A549 (cell line): ENCODE measurements around the gene GRSF1. TPM values are rescaled to one million over a fixed set of nuclear protein-coding genes. Genes with fewer than 3 reads are reported as not detected.
"Not testable (repeated sequence)": the region's sequence is repeated elsewhere in the genome, so short reads cannot be mapped to it uniquely, and the experiment has no call there.

Experiments
- ATAC-seq, 2 experiments: fragments of 200-7000 bp in 1 of 2; fragments of >200 bp in 1 of 2; cut with Nextera tagmentation in 1 of 2; cut with Tn5 transposase in 1 of 2; 3 replicates each; pipeline versions ENCODE4 v1.8.0 to v1.9.1; 2018 to 2020; ENCODE audit warnings: mild to moderate bottlenecking in 1 of 2, moderate library complexity in 1 of 2
- CTCF ChIA-PET: fragments of 300-600 bp; sonication (Branson Sonifier 250); formaldehyde crosslinking; extraction: SDS; loops from one replicate; lab custom pipeline; 2021; ENCODE audit warnings: antibody characterized with exemption, inconsistent platforms; lab: Yijun Ruan, JAX
- POLR2A ChIA-PET: fragments of 350-600 bp; formaldehyde crosslinking; extraction: SDS; loops from one replicate; lab custom pipeline; 2021; ENCODE audit warnings: antibody characterized with exemption, inconsistent platforms; lab: Yijun Ruan, JAX
- DNase-seq, 2 experiments: peaks; one replicate each; pipeline versions ENCODE4 v3.0.0 to v3.0.0-alpha.2; 2011 to 2016; ENCODE audit warnings: low read depth in 1 of 2, low spot score in 1 of 2
- FAIRE-seq: peaks from 2 replicates; lab custom pipeline; 2011; peaks lifted over from hg19 to GRCh38; lab: Jason Lieb, UNC
- H3K27ac ChIP-seq, 2 experiments: fragments of >200 bp; sonication (Bioruptor Twin); formaldehyde crosslinking; 3 replicates each; pipeline ENCODE4 v1.5.1; 2016 to 2017
- H3K4me1 ChIP-seq: fragments of >200 bp; sonication (Bioruptor Twin); formaldehyde crosslinking; 3 replicates; pipeline ENCODE4 v1.6.1; 2016
- H3K4me2 ChIP-seq: fragments of >200 bp; sonication (Bioruptor Twin); formaldehyde crosslinking; 3 replicates; pipeline ENCODE4 v1.6.1; 2016
- H3K4me3 ChIP-seq: fragments of >200 bp; sonication (Bioruptor Twin); formaldehyde crosslinking; 3 replicates; pipeline ENCODE4 v1.5.1; 2016
- H3K9me3 ChIP-seq: fragments of >200 bp; sonication (Bioruptor Twin); formaldehyde crosslinking; 3 replicates; pipeline ENCODE4 v1.6.1; 2016
- CBX2 ChIP-seq: fragments of 200-600 bp; sonication (generic); IDR thresholded peaks from 2 replicates; pipeline ENCODE4 v1.6.1; 2016; ENCODE audit warnings: low read depth, mild to moderate bottlenecking, borderline replicate concordance
- CEBPB ChIP-seq, 2 experiments: fragments of >200 bp in 1 of 2; sonication (Bioruptor Twin) in 1 of 2; formaldehyde crosslinking in 1 of 2; IDR thresholded peaks; 2 replicates each; pipeline ENCODE4 v1.6.1; 2012 to 2016
- EHMT2 ChIP-seq: fragments of 200-600 bp; sonication (generic); IDR thresholded peaks from 2 replicates; pipeline ENCODE4 v1.6.1; 2016; ENCODE audit warnings: antibody characterized with exemption, low read depth, mild to moderate bottlenecking, moderate library complexity
- FOSL2 ChIP-seq, 2 experiments: fragments of 450-650 bp in 1 of 2; fragments of >200 bp in 1 of 2; sonication (Bioruptor Twin) in 1 of 2; formaldehyde crosslinking; IDR thresholded peaks; 2 replicates each; pipeline versions ENCODE4 v1.5.0 to v1.6.1; 2016 to 2020; ENCODE audit warnings: mild to moderate bottlenecking in 1 of 2, moderate library complexity in 1 of 2
- GATA3 ChIP-seq: IDR thresholded peaks from 2 replicates; pipeline ENCODE4 v1.6.1; 2012; ENCODE audit warnings: borderline replicate concordance
- HDAC2 ChIP-seq: fragments of 200-600 bp; sonication (generic); IDR thresholded peaks from 2 replicates; pipeline ENCODE4 v1.6.1; 2016
- HOXA7 ChIP-seq: fragments of 250-450 bp; sonication (Bioruptor Pico); IDR thresholded peaks from 2 replicates; pipeline ENCODE4 v1.5.0; 2020; ENCODE audit warnings: mild to moderate bottlenecking, moderate library complexity
- HOXB5 ChIP-seq: fragments of 250-450 bp; sonication (Bioruptor Pico); IDR thresholded peaks from 2 replicates; pipeline ENCODE4 v1.5.0; 2020; ENCODE audit warnings: mild to moderate bottlenecking, moderate library complexity
- KDM1A ChIP-seq: fragments of 200-600 bp; sonication (generic); IDR thresholded peaks from 2 replicates; pipeline ENCODE4 v1.6.1; 2016; ENCODE audit warnings: low read depth, mild to moderate bottlenecking
- KDM5A ChIP-seq: fragments of 200-600 bp; sonication (generic); IDR thresholded peaks from 2 replicates; pipeline ENCODE4 v1.6.1; 2016; ENCODE audit warnings: antibody characterized with exemption, mild to moderate bottlenecking
- NFE2L2 ChIP-seq: fragments of 150-350 bp; conservative IDR thresholded peaks from 2 replicates; pipeline ENCODE4 v1.6.1; 2014; ENCODE audit warnings: low read length
- RARB ChIP-seq: fragments of 250-450 bp; sonication (Bioruptor Pico); IDR thresholded peaks from 2 replicates; pipeline ENCODE4 v1.8.0; 2021; ENCODE audit warnings: mild to moderate bottlenecking, moderate library complexity
- SMC3 ChIP-seq: fragments of >200 bp; sonication (Bioruptor Twin); formaldehyde crosslinking; IDR thresholded peaks from 3 replicates; pipeline ENCODE4 v1.6.1; 2018; ENCODE audit warnings: inconsistent platforms
- TFCP2L1 ChIP-seq: fragments of 250-450 bp; sonication (Bioruptor Pico); IDR thresholded peaks from 2 replicates; pipeline ENCODE4 v1.5.0; 2021; ENCODE audit warnings: mild to moderate bottlenecking
- ZNF302 ChIP-seq: fragments of 250-450 bp; sonication (Bioruptor Pico); IDR thresholded peaks from 2 replicates; pipeline ENCODE4 v1.9.0; 2021; ENCODE audit warnings: inconsistent platforms, mild to moderate bottlenecking, moderate library complexity
- ZSCAN20 ChIP-seq: fragments of 250-450 bp; sonication (Bioruptor Pico); IDR thresholded peaks from 2 replicates; pipeline ENCODE4 v1.8.0; 2022; ENCODE audit warnings: mild to moderate bottlenecking, moderate library complexity
- WGBS: methylation state at CpG from one replicate; pipeline ENCODE4 v1.1.6; 2017; ENCODE audit errors: missing lambda C conversion rate; 5-methylcytosine and 5-hydroxymethylcytosine counted together
- polyA plus RNA-seq, 4 experiments: library from polyadenylated mRNA; depleted of rRNA in 3 of 4; stranded (reverse); fragments of >200 nt; fragmentation: RNase III in 1 of 4; extraction: RNeasy Plus Mini Kit Qiagen cat#74134 plus additional on column Dnase treatment in 1 of 4; gene quantifications; 2 replicates in 3 of 4; 3 replicates in 1 of 4; pipeline ENCODE4 v1.2.3, GENCODE V29; 2011 to 2017
- TF ChIP-seq, protein P1 (sequence below): IDR thresholded peaks from 2 replicates; pipeline ENCODE4 v1.6.1; 2012; ENCODE audit warnings: low read depth, borderline replicate concordance
- TF ChIP-seq, protein P2 (sequence below): IDR thresholded peaks from 2 replicates; pipeline ENCODE4 v1.6.1; 2012
- TF ChIP-seq, protein P3 (sequence below): fragments of >200 bp; sonication (Bioruptor Twin); formaldehyde crosslinking; IDR thresholded peaks from 3 replicates; pipeline ENCODE4 v1.6.1; 2016
- TF ChIP-seq, protein P4 (sequence below): fragments of 250-450 bp; sonication (Bioruptor Pico); IDR thresholded peaks from 2 replicates; pipeline ENCODE4 v1.5.0; 2020; ENCODE audit warnings: low read depth, mild to moderate bottlenecking, moderate library complexity

The GRSF1 gene
- polyA plus RNA-seq, 2 of the 4 experiments (the other 2 are of a cell fraction): 94.3 to 112 TPM

DNA sequence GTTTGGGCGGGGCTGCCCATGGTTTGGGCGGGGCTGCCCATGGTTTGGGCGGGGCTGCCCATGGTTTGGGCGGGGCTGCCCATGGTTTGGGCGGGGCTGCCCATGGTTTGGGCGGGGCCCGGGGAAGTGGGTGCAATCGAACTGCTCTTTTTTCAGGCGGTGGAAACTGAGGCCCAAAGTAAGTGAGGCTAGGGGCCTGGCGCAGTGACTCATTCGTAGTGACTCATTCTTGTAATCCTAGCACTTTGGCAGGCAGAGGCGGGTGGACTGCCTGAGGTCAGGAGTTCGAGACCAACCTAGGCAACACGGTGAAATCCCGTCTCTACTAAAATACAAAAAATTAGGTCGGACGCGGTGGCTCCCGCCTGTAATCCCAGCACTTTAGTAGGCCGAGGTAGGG lies 447 bp upstream of the GRSF1 start:
- Histone ChIP-seq H3K4me3 (peak overlapping the region; percentile 38), H3K27ac (peak overlapping the region; percentile 47 to 71; a peak in 3 of 6 replicates), H3K4me1 (peaks cover 12% of the 10 kb centered on the region; the same call in 2 of the 3 replicates), H3K4me2 (peak overlapping the region; percentile 54; the same call in 2 of the 3 replicates)
- peak; percentile 19; the same call in 1 of the 2 replicates for TF ChIP-seq KDM1A
- 0 out of 2 replicates have a peak, but pooled peaks have one; percentile 26 for TF ChIP-seq FOSL2 (IDR thresholded peaks at IDR 0.05)
- TF ChIP-seq FOSL2 (CRISPR knock-in tag; IDR thresholded peaks at IDR 0.05): peak; percentile 71
- POLR2A ChIA-PET: interaction anchor here (0.7 to 1.0 kb wide), 2 partner anchors 62 to 154 kb away, joined by 3 to 4 read pairs; partner anchors contain the start of genes DCK and MOB1B
- ATAC-seq (peak in 1 of 2 experiments; percentile 8; a peak in 2 of 6 replicates), DNase-seq (peak; percentile 10 to 61)
- H3K9me3 ChIP-seq, FAIRE-seq: not testable (repeated sequence)
- CTCF ChIA-PET: interaction anchor here (1.0 kb wide), 1 partner anchor 169 kb away, joined by 3 read pairs; no protein-coding TSS in a partner anchor
- whole genome bisulfite sequencing: 14% methylated on average over 11 of the region's 20 CpGs

DNA sequence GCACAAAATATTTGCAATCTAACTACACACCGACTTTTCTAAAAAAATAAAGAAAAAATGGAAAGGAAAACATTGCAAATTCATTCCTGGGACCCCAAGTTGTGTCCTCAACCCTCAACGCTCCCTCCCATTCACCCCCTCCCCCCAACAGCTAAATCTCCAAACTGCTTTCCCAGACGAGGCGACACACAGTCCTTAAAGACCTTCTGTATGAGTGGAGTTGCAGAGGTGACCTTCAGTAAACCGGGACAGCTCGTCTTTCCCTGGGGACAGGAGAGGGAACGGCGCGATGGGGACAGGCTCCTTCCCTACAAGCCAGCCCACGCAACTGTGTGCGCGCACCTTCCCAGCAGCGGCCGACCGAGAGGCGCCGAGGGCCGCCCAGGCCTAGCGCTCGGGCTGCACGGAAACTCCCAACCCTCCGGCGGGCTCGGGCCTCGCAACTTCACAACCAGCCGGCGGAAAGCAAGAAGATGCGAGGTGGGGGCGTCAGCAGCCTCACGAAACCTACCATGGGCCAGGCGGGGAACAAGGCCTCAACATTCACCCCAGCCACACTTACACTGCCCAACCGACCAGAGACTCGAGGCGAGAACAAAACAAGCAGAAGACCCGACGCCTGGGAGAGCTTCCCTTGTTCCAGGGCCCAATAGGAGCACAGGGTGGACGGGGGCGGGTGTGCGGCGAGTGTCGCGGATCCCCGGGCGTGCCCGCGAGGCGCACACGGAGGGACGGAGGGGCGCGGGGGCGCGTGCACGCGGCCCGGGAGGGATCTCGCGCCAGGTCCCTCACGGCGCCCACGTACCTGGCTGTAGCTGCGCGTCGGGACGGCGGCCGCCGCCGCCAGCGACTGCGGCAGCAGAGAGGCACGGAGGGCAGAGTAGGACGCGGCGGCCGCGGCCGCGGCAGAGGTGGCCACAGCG lies 763 bp downstream of the GRSF1 start:
- DNase-seq: peak; percentile 27 to 42
- Histone ChIP-seq H3K4me3 (peak overlapping the region; percentile 98), H3K9me3 (no peaks in the 10 kb centered on the region), H3K4me1 (peaks cover 12% of the 10 kb centered on the region; the same call in 2 of the 3 replicates), H3K27ac (peak overlapping the region; percentile 98), H3K4me2 (peak overlapping the region; percentile 95)
- ATAC-seq: peak; percentile 71
- CTCF ChIA-PET: interaction anchor here (1.0 to 1.6 kb wide), 2 partner anchors 135 to 170 kb away, joined by 3 to 5 read pairs; no protein-coding TSS in a partner anchor
- FAIRE-seq: no peak
- POLR2A ChIA-PET: interaction anchor here (0.6 to 1.7 kb wide), 7 partner anchors 9 to 420 kb away, joined by 3 to 9 read pairs (median 3); partner anchors contain the start of genes DCK and MOB1B
- WGBS: 3% methylated on average over 26 of the region's 80 CpGs
- TF ChIP-seq CBX2: no peak
- TF ChIP-seq, protein P1, sequence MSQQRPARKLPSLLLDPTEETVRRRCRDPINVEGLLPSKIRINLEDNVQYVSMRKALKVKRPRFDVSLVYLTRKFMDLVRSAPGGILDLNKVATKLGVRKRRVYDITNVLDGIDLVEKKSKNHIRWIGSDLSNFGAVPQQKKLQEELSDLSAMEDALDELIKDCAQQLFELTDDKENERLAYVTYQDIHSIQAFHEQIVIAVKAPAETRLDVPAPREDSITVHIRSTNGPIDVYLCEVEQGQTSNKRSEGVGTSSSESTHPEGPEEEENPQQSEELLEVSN: peak; percentile 41; the same call in 1 of the 2 replicates

DNA sequence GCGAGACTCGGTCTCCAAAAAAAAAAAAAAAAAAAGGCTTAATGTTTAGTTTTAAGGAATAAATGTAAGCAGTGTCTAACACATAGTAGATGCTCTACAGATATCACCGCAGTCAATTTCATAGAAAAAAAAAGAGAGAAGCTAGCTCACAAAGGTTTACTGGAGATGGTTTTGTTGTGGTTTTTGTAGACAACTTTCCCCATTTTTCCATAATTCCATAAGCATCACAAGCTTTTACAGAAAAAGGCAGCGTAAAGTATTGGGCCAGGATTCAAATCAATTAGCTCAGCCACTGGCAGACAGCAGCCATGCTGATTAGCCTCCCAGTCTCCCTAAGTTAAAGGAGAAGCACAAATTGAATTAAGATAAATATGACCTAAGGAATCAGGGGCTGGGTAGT lies 1.5 kb downstream of the GRSF1 start:
- POLR2A ChIA-PET: interaction anchor here (0.6 to 1.7 kb wide), 5 partner anchors 8 to 155 kb away, joined by 3 to 9 read pairs (median 4); partner anchors contain the start of genes DCK and MOB1B
- FAIRE-seq (no peak), ATAC-seq (no peak), DNase-seq (no peak)
- WGBS: 5% methylated on average over 3 of the region's 4 CpGs
- CTCF ChIA-PET: interaction anchor here (0.6 to 1.6 kb wide), 4 partner anchors 21 to 349 kb away, joined by 3 to 5 read pairs (median 3); no protein-coding TSS in a partner anchor
- Histone ChIP-seq H3K4me3 (peak overlapping the region; percentile 98), H3K4me2 (peak overlapping the region; percentile 95), H3K27ac (peak overlapping the region; percentile 98), H3K4me1 (peaks cover 12% of the 10 kb centered on the region; the same call in 2 of the 3 replicates), H3K9me3 (no peaks in the 10 kb centered on the region)
- TF ChIP-seq SMC3 (no peak), CBX2 (no peak), HOXB5 (CRISPR knock-in tag) (no peak), GATA3 (no peak)

DNA sequence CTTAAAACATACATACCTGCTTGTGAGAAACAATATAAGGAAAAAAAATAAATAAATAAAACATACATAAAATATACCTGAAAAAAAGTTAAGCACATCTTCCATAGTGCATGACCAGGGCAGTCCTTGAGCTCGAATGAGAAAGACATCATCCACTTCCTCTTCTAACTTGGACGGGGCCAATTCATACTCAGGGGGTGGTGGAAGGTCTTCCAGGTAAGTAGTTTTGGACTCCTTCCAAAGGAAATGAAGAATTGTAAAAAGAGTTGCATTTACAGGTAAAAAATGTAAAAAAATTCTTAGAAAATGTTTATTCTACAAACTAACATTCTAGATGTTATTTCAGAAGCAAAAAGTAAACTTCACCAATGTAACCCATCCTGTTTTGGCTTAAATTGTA lies 3.6 kb downstream of the GRSF1 start:
- no peaks in the 10 kb centered on the region for H3K9me3 ChIP-seq
- ChIA-PET CTCF (interaction anchor here (1.3 kb wide), 1 partner anchor 8 kb away, joined by 3 read pairs; no protein-coding TSS in a partner anchor), POLR2A (no interaction called here)
- FAIRE-seq: no peak
- TF ChIP-seq CEBPB (IDR thresholded peaks at IDR 0.05): no peak
- TF ChIP-seq, protein P2, sequence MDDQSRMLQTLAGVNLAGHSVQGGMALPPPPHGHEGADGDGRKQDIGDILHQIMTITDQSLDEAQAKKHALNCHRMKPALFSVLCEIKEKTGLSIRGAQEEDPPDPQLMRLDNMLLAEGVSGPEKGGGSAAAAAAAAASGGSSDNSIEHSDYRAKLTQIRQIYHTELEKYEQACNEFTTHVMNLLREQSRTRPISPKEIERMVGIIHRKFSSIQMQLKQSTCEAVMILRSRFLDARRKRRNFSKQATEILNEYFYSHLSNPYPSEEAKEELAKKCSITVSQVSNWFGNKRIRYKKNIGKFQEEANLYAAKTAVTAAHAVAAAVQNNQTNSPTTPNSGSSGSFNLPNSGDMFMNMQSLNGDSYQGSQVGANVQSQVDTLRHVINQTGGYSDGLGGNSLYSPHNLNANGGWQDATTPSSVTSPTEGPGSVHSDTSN: no peak
- no peak for TF ChIP-seq ZNF302
- TF ChIP-seq EHMT2: no peak
- no peak for TF ChIP-seq HDAC2
- no peak for TF ChIP-seq ZSCAN20
- TF ChIP-seq, protein P3, sequence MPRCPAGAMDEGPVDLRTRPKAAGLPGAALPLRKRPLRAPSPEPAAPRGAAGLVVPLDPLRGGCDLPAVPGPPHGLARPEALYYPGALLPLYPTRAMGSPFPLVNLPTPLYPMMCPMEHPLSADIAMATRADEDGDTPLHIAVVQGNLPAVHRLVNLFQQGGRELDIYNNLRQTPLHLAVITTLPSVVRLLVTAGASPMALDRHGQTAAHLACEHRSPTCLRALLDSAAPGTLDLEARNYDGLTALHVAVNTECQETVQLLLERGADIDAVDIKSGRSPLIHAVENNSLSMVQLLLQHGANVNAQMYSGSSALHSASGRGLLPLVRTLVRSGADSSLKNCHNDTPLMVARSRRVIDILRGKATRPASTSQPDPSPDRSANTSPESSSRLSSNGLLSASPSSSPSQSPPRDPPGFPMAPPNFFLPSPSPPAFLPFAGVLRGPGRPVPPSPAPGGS: no peak
- no peak for TF ChIP-seq KDM5A
- no peak for TF ChIP-seq RARB (CRISPR knock-in tag)
- TF ChIP-seq, protein P4, sequence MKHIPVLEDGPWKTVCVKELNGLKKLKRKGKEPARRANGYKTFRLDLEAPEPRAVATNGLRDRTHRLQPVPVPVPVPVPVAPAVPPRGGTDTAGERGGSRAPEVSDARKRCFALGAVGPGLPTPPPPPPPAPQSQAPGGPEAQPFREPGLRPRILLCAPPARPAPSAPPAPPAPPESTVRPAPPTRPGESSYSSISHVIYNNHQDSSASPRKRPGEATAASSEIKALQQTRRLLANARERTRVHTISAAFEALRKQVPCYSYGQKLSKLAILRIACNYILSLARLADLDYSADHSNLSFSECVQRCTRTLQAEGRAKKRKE (CRISPR knock-in tag): no peak
- no peak for TF ChIP-seq HOXA7 (CRISPR knock-in tag)
- TF ChIP-seq TFCP2L1 (CRISPR knock-in tag): no peak
- no peak for TF ChIP-seq NFE2L2
- peak overlapping the region; percentile 95; the same call in 2 of the 3 replicates for H3K4me2 ChIP-seq
- H3K4me1 ChIP-seq: peaks cover 12% of the 10 kb centered on the region; the same call in 2 of the 3 replicates
- no peak overlapping the region for H3K27ac ChIP-seq
- DNase-seq: no peak
- WGBS: 88% methylated on average over 2 of the region's 2 CpGs
- no peak for ATAC-seq
- no peak overlapping the region for H3K4me3 ChIP-seq
